ENCODE measurements around the gene TNIK.

DNA sequence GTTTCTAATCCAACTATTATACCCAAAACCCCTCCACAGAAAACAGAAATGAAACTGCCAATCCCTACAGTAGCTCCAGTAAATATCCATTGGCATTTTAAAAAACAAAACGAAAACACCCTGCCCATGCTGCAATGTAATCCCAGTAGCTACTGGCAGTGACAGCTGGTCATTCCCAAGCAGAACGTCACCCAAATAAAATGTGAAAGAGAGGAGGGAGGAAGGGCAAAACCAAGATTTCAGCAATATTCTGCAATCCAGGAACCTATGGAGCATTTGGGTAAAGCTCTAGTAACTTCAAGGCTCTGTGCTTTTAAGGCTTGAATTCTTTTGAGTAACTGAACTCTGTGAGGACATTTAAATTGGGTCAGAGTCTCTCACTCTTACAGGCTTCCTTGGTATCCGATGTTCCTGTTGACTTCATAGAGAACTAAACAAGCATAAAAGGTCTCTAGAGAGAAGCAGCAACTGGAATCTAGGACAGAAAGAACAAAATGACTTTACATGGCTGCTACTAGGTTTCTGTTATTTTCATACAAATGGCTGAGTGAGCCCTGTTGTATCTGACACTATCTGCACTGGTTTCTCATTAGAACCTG is 136.2 kb downstream of the TNIK start:
- TF ChIP-seq, protein P1, sequence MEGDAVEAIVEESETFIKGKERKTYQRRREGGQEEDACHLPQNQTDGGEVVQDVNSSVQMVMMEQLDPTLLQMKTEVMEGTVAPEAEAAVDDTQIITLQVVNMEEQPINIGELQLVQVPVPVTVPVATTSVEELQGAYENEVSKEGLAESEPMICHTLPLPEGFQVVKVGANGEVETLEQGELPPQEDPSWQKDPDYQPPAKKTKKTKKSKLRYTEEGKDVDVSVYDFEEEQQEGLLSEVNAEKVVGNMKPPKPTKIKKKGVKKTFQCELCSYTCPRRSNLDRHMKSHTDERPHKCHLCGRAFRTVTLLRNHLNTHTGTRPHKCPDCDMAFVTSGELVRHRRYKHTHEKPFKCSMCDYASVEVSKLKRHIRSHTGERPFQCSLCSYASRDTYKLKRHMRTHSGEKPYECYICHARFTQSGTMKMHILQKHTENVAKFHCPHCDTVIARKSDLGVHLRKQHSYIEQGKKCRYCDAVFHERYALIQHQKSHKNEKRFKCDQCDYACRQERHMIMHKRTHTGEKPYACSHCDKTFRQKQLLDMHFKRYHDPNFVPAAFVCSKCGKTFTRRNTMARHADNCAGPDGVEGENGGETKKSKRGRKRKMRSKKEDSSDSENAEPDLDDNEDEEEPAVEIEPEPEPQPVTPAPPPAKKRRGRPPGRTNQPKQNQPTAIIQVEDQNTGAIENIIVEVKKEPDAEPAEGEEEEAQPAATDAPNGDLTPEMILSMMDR (conservative IDR thresholded peaks at IDR 0.05; ENCODE audit: low read length) = no peak
- TF ChIP-seq EZH2phosphoT487 (IDR thresholded peaks at IDR 0.05; ENCODE audit: borderline replicate concordance) = no peak

Measured in Loucy (cell line).